PC-9 (cell line): ENCODE data around the gene CARMIL1.

Experiments
- CTCF ChIP-seq: fragments of 200-600 bp; sonication (generic); conservative IDR thresholded peaks from 2 replicates; pipeline ENCODE4 v1.6.1; 2017; ENCODE audit warnings: mixed run types, antibody characterized with exemption, mild to moderate bottlenecking, moderate library complexity
- EZH2 ChIP-seq: fragments of 200-600 bp; sonication (generic); IDR thresholded peaks from 2 replicates; pipeline ENCODE4 v1.8.0; 2017; ENCODE audit warnings: antibody characterized with exemption, low read depth

- no peak for TF ChIP-seq CTCF
- no peak for TF ChIP-seq EZH2
Measured at GRCh38 chr6:25369433-25370177, 90.4 kb downstream of the CARMIL1 start.
